GM12878 (cell line): ENCODE results near the gene GABRB1. TPM values are rescaled to one million over a fixed set of nuclear protein-coding genes. Genes with fewer than 3 reads are reported as not detected.

Experiments
- ATAC-seq: fragments of 200-7000 bp; cut with Tn5 transposase; 3 replicates; pipeline ENCODE4 v1.9.1; 2020; ENCODE audit warnings: mild to moderate bottlenecking, moderate library complexity
- BruUV-seq: library from RNA; stranded (reverse); fragments of 400-500 nt; replicated peaks from 2 replicates; lab custom pipeline; 2021; lab: Mats Ljungman, UMichigan
- CTCF ChIA-PET: fragments of 300-600 bp; sonication (Branson Sonifier 250); formaldehyde crosslinking; extraction: SDS; loops from one replicate; lab custom pipeline; 2021; ENCODE audit warnings: inconsistent platforms; lab: Yijun Ruan, JAX
- POLR2A ChIA-PET: fragments of 350-600 bp; formaldehyde crosslinking; extraction: SDS; loops from one replicate; lab custom pipeline; 2021; ENCODE audit warnings: inconsistent platforms; lab: Charles Lee
- RAD21 ChIA-PET: fragments of 300-600 bp; sonication (Branson Sonifier 250); formaldehyde crosslinking; loops from one replicate; lab custom pipeline; 2023; ENCODE audit warnings: antibody characterized with exemption; ENCODE audit not compliant: unreplicated experiment; lab: Charles Lee
- SMC1A ChIA-PET: fragments of 300-600 bp; sonication (Branson Sonifier 250); formaldehyde crosslinking; loops from one replicate; lab custom pipeline; 2023; ENCODE audit not compliant: unreplicated experiment, uncharacterized antibody; lab: Charles Lee
- DNase-seq: peaks from one replicate; pipeline ENCODE4 v3.0.0-alpha.2; 2011; ENCODE audit warnings: low read depth, low spot score
- FAIRE-seq: peaks from 3 replicates; lab custom pipeline; 2011; peaks lifted over from hg19 to GRCh38; lab: Jason Lieb, UNC
- H2AFZ ChIP-seq: 2 replicates; pipeline ENCODE4 v1.6.0; 2011; ENCODE audit warnings: low read depth, low read length, control low read depth; ENCODE audit not compliant: control insufficient read depth
- H3K27ac ChIP-seq: 2 replicates; pipeline ENCODE4 v1.5.1; 2011; ENCODE audit warnings: control low read depth; ENCODE audit not compliant: control insufficient read depth, insufficient read depth
- H3K27me3 ChIP-seq, 2 experiments: replicated peaks in 1 of 2; 2 replicates each; pipeline versions ENCODE4 v1.6.0 to v1.6.1; 2011; ENCODE audit warnings: low read length in 1 of 2; ENCODE audit not compliant: control insufficient read depth in 2 of 2, insufficient read depth in 2 of 2
- H3K36me3 ChIP-seq, 2 experiments: 2 replicates each; pipeline ENCODE4 v1.5.1; 2011; ENCODE audit warnings: low read length in 1 of 2; ENCODE audit not compliant: control insufficient read depth in 2 of 2, insufficient read depth in 2 of 2
- H3K4me1 ChIP-seq: 2 replicates; pipeline ENCODE4 v1.6.1; 2011; ENCODE audit warnings: mild to moderate bottlenecking, low read length, moderate library complexity, mixed read lengths; ENCODE audit not compliant: control insufficient read depth, insufficient read depth
- H3K4me2 ChIP-seq: 2 replicates; pipeline ENCODE4 v1.6.0; 2011; ENCODE audit warnings: control low read depth; ENCODE audit not compliant: control insufficient read depth, insufficient read depth
- H3K4me3 ChIP-seq: fragments of 200-600 bp; sonication (generic); 2 replicates; pipeline ENCODE4 v1.5.1; 2016
- H3K79me2 ChIP-seq: 2 replicates; pipeline ENCODE4 v1.6.0; 2011; ENCODE audit warnings: low read length; ENCODE audit not compliant: control insufficient read depth, insufficient read depth
- H3K9ac ChIP-seq: 2 replicates; pipeline ENCODE4 v1.8.0; 2011; ENCODE audit warnings: low read length, control low read depth, mixed read lengths; ENCODE audit not compliant: control insufficient read depth, insufficient read depth
- H3K9me3 ChIP-seq: replicated peaks from 3 replicates; pipeline ENCODE4 v1.5.1; 2011; ENCODE audit warnings: mild to moderate bottlenecking, low read length; ENCODE audit not compliant: control insufficient read depth, insufficient read depth
- H4K20me1 ChIP-seq: 2 replicates; pipeline ENCODE4 v1.6.0; 2011; ENCODE audit not compliant: control insufficient read depth, insufficient read depth
- E4F1 ChIP-seq: fragments of 450-650 bp; IDR thresholded peaks from 2 replicates; pipeline ENCODE4 v1.6.1; 2018; ENCODE audit warnings: borderline replicate concordance, mild to moderate bottlenecking; ENCODE audit not compliant: partially characterized antibody
- IKZF1 ChIP-seq: fragments of 450-650 bp; conservative IDR thresholded peaks from 2 replicates; pipeline ENCODE4 v1.6.1; 2017; ENCODE audit warnings: antibody characterized with exemption, mild to moderate bottlenecking
- NFIC ChIP-seq: IDR thresholded peaks from 2 replicates; pipeline ENCODE4 v1.6.1; 2012; ENCODE audit warnings: low read depth, mild to moderate bottlenecking, inconsistent platforms, low read length, moderate library complexity
- NFYA ChIP-seq: IDR thresholded peaks from 2 replicates; pipeline ENCODE4 v1.6.1; 2011; ENCODE audit warnings: low read depth, mild to moderate bottlenecking, low read length, improper control_type of control experiment, borderline replicate concordance
- SMAD5 ChIP-seq: IDR thresholded peaks from 2 replicates; pipeline ENCODE4 v1.6.1; 2016; ENCODE audit warnings: antibody characterized with exemption, low read depth
- SRF ChIP-seq, 2 experiments: IDR thresholded peaks; 2 replicates each; pipeline ENCODE4 v1.6.1; 2011; ENCODE audit warnings: low read depth in 2 of 2, low read length in 2 of 2, mild to moderate bottlenecking in 1 of 2, moderate library complexity in 1 of 2
- SUZ12 ChIP-seq: fragments of 200-600 bp; sonication (generic); IDR thresholded peaks from one replicate; pipeline ENCODE4 v1.6.1; 2018; ENCODE audit warnings: antibody characterized with exemption, mild to moderate bottlenecking; ENCODE audit not compliant: unreplicated experiment
- ZBTB11 ChIP-seq: fragments of 450-650 bp; formaldehyde crosslinking; IDR thresholded peaks from 2 replicates; pipeline ENCODE4 v1.5.0; 2022; ENCODE audit warnings: mild to moderate bottlenecking, missing genetic modification characterization
- ZNF592 ChIP-seq: fragments of 450-650 bp; IDR thresholded peaks from 2 replicates; pipeline ENCODE4 v1.6.1; 2017; ENCODE audit warnings: mild to moderate bottlenecking, moderate library complexity
- WGBS: methylation state at CpG from one replicate; pipeline ENCODE4 v1.1.6; 2016; ENCODE audit warnings: low lambda C conversion rate; ENCODE audit not compliant: insufficient replicate concordance, insufficient coverage; ENCODE audit errors: missing lambda C conversion rate; 5-methylcytosine and 5-hydroxymethylcytosine counted together
- in situ Hi-C: fragments of 300-500 bp; cut with MboI; formaldehyde crosslinking; loops from 9 replicates; pipeline ENCODE4 v1.14.3; 2018; ENCODE audit warnings: mixed read lengths
- intact Hi-C: fragments of 100-400 bp; cut with micrococcal nuclease; formaldehyde crosslinking; loops from one replicate; pipeline ENCODE4 v1.14.2; 2022; ENCODE audit not compliant: unreplicated experiment
- polyA plus RNA-seq, 11 experiments: library from polyadenylated mRNA; depleted of rRNA in 4 of 11; unstranded in 6 of 11; stranded (reverse) in 5 of 11; fragments of >200 nt; fragmentation: Nextera tagmentation in 4 of 11; fragmentation: Illumina TruSeq in 1 of 11; extraction: Ambion mirVana in 4 of 11; extraction: Trizol in 1 of 11; gene quantifications; 1 replicate in 1 of 11; 2 replicates in 10 of 11; pipeline versions ENCODE4 v1.2.1 to v1.2.3, GENCODE V29; 2011 to 2016; ENCODE audit warnings: inconsistent platforms in 2 of 11, missing spikeins in 2 of 11, low read depth in 1 of 11
- total RNA-seq, 4 experiments: library from RNA; depleted of rRNA in 3 of 4; stranded (reverse); fragments of >200 nt in 3 of 4; fragmentation: Illumina TruSeq in 1 of 4; extraction: Trizol in 1 of 4; gene quantifications; 2 replicates each; pipeline versions ENCODE4 v1.2.1 to v1.2.3, GENCODE V29; 2013 to 2021
- TF ChIP-seq, protein P1 (sequence below): fragments of 450-650 bp; conservative IDR thresholded peaks from 2 replicates; pipeline ENCODE4 v1.6.1; 2017; ENCODE audit warnings: mild to moderate bottlenecking, moderate library complexity

The GABRB1 gene
- total and polyA plus RNA-seq, 10 of the 15 experiments (the other 5 are each of a cell fraction or from before 2014, with no cell fraction given) = 0.13 to 0.92 TPM; not detected in 8

DNA sequence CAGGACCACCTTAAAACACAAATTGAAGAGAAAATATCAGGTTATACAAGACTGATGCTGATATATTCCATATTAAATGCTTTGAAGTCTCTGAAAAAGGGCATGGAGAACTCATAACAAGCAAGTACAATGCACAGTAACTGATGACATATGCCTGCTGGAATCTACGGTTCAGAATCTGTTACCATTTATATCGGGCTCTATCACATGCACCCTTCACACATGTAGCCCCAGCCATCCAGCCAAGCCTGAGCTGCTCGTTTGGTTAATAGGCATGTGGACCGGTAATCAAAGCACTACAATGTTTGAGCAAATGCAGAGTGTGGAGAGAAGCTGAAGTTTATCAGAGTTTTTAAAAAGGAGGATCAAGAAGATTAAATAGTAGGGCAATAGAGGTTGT, 420.3 kb downstream of the GABRB1 start:
- ChIA-PET CTCF (interaction anchor here (0.7 to 1.7 kb wide), 2 partner anchors 22 to 492 kb away, joined by 3 read pairs; no protein-coding TSS in a partner anchor), SMC1A (interaction anchor here (1.4 kb wide), 1 partner anchor 11 kb away, joined by 4 read pairs; no protein-coding TSS in a partner anchor), RAD21 (no interaction called here), POLR2A (no interaction called here)
- no peaks in the 10 kb centered on the region for H3K9me3 ChIP-seq
- no TSS peak for BruUV-seq
- 97% methylated on average over 4 of the region's 4 CpGs for WGBS
- in situ Hi-C loops = no loop called here
- no peak overlapping the region for H3K4me3 ChIP-seq
- no peak overlapping the region for H2AFZ ChIP-seq
- no peaks in the 10 kb centered on the region for H3K27me3 ChIP-seq
- DNase-seq (no peak), FAIRE-seq (no peak), ATAC-seq (no peak)
- H3K4me2 ChIP-seq = no peak overlapping the region
- H4K20me1 ChIP-seq = no peaks in the 10 kb centered on the region
- TF ChIP-seq, protein P1, sequence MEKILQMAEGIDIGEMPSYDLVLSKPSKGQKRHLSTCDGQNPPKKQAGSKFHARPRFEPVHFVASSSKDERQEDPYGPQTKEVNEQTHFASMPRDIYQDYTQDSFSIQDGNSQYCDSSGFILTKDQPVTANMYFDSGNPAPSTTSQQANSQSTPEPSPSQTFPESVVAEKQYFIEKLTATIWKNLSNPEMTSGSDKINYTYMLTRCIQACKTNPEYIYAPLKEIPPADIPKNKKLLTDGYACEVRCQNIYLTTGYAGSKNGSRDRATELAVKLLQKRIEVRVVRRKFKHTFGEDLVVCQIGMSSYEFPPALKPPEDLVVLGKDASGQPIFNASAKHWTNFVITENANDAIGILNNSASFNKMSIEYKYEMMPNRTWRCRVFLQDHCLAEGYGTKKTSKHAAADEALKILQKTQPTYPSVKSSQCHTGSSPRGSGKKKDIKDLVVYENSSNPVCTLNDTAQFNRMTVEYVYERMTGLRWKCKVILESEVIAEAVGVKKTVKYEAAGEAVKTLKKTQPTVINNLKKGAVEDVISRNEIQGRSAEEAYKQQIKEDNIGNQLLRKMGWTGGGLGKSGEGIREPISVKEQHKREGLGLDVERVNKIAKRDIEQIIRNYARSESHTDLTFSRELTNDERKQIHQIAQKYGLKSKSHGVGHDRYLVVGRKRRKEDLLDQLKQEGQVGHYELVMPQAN = no peak
- TF ChIP-seq NFYA (no peak), SUZ12 (no peak), IKZF1 (no peak), NFIC (no peak), ZBTB11 (CRISPR knock-in tag) (no peak), SMAD5 (no peak), E4F1 (no peak), SRF (IDR thresholded peaks at IDR 0.05; ENCODE audit: low read depth in 2 of 2, low read length in 2 of 2) (no peak), ZNF592 (no peak)
- H3K79me2 ChIP-seq = no peaks in the 10 kb centered on the region
- no peak overlapping the region for H3K9ac ChIP-seq
- H3K27ac ChIP-seq = no peak overlapping the region
- intact Hi-C loops = no loop called here
- no peaks in the 10 kb centered on the region; a peak in 2 of 4 replicates for H3K36me3 ChIP-seq
- H3K4me1 ChIP-seq = no peaks in the 10 kb centered on the region
